OCI-LY1 (cell line): ENCODE measurements around the gene FKBP7.
A peak's percentile ranks its signal among the peaks of the same experiment; 100 is the strongest.

Experiments
- CTCF ChIP-seq: fragments of 200-600 bp; sonication (generic), shearing (Covaris generic); IDR thresholded peaks from 2 replicates; pipeline ENCODE4 v1.5.1; 2017; ENCODE audit warnings: mild to moderate bottlenecking, antibody characterized with exemption, low read length, moderate library complexity, mixed read lengths
- EZH2 ChIP-seq: fragments of 200-600 bp; sonication (generic), shearing (Covaris generic); IDR thresholded peaks from 2 replicates; pipeline ENCODE4 v1.8.0; 2017; ENCODE audit warnings: borderline replicate concordance, mixed run types, mild to moderate bottlenecking, antibody characterized with exemption, low read length, moderate library complexity, mixed read lengths

DNA sequence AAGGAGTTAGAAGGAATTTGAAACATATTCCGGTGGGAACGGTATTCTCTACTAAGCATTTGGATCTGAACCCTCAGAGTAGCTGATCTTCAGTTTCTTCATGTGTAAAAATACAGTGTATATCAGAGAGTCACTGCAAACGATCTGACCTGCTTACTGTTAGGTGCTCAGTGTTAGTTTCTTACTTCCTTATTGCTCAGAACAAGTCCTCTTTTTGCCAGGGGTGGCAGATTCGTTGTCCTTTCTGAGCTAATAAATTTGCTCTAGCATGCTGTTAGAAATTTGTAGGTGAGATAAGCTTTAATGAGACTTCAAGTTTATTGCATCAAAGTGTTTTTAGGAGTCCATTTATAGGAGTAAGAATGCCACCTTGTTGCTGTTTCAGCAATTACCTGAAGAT lies 17.6 kb upstream of the FKBP7 start:
- TF ChIP-seq CTCF (peak; percentile 5; the same call in 1 of the 2 replicates), EZH2 (no peak)
